Occipital lobe (tissue), 2 donors: ENCODE measurements around the gene GRIK5. TPM values are rescaled to one million over a fixed set of nuclear protein-coding genes. Genes with fewer than 3 reads are reported as not detected.
"Not testable (repeated sequence)": the region's sequence is repeated elsewhere in the genome, so short reads cannot be mapped to it uniquely, and the experiment has no call there.

Source experiments
- DNase-seq: peaks from one replicate; lab custom pipeline; 2025; lab: John Stamatoyannopoulos, UW
- total RNA-seq: library from RNA; depleted of rRNA; stranded (reverse); fragments of >200 nt; gene quantifications from one replicate; pipeline ENCODE4 v1.2.3, GENCODE V29; 2014

Gene GRIK5
- total RNA-seq, 1 donor from 2014 or later, result 20.0 TPM

DNA sequence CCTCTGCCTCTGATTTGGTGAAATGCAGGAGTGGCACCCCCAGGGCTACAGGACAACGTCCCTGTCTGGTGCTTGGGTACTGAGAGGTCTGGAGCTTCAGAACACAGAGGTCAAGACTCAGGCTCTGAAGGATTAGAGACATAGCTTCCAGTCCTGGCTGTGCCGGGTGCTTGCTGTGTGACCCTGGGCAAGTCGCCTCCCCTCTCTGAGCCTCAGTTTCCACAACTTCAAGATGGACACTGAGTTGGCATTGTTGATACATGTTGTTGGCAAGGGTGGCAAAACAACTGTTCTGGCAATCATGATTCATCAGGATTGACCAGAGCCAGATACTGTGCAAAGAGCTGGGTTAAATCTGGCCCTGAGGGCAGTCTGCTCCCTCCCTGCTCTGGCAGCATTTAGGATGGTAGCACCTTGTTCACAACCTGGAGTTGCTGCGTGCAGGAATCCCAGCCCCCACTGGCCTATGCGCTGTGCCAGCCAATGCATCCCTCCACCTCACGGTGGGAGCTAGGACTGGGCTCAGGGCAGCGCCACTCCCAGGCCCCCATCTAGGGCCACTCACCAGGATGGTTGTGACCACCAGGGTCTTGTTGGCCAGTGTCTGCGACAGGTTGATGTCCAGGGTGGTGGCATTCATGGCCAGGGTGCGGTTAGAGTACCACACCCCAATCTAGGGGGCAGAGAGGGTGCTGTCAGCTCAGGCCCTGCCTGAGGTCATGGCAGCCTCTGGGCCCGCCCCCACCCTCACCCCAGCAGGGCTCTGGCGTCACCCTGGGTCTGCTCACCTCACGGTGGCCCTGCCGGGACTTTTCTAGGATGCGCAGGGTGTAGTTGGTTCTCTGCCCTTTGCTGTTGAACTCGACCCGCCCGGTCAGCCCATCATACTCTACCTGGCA is 16.7 kb downstream of the GRIK5 start:
- no peak for DNase-seq

DNA sequence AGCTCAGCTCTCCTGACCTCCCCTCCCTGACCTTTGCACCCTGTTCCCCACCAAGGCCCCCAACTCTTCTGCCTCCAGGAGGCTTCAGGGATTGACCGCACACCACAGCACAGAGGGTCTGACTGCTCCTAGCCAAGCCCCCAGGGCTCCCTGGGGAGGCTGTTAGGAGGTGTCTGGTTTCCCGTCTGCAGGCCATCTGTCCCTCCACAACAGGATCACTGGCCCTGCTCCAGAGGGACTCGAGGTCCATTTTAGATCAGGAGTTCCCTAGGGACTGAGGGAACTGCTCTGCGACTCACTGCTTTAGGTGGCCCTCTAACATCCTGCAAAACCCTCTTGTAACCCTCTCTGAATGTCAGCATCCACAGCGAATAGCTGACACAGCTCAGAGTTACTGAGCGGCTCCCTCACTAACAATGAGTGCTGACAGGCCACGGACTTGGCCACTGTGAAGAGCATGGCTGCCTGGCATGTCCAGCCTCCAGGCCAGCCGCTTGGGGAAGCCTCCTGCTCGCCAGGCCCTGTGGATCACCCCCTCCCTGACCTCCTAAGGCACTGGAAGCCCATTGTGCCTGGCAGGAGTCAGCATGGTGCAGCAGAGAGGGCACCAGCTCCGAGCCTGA is 17.7 kb downstream of the GRIK5 start:
- no peak for DNase-seq

DNA sequence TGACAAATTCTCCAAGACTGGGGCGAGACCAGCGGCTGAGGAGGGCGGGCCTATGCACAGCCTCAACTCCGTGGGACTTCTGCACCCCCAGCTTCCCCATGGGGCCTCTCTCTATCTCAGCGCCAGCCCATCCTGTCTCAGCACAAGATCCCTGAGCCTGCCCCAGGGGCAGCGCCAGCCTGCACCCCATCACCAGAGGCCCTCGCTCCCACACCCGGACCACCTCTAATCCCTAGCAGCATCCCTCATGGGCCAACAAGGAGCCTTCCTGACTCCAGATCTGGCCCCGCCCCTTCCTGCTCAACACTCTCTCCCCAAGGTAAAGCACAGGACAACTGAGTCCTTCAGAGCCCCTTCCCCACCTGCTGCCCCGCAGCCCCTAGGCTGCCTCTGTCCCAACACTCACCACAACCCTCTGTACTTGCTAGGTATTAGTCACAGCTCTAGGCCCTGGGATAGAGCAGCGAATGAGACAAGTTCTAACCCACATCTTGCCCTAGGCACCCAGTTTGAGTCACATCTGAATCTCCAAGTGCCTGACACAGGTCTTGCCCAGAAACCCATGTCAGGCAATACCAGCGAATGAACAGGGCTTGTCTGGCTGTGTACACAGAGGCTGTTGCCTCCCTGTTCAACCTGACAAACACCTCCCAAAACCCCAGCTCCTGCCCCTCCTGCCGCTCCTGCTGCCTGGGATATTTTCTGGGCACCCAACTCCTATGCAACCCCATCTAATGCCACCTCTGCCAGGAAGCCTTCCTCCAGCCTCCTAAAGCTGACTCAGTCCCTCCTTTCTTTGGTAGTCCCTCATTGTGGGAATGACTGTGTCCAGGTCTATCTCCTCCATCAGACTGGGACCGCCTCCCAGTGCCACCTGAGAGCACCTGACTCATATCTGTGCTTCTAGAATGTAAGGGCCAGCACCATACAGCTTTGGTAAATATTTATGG is 18.6 kb downstream of the GRIK5 start:
- no peak for DNase-seq

DNA sequence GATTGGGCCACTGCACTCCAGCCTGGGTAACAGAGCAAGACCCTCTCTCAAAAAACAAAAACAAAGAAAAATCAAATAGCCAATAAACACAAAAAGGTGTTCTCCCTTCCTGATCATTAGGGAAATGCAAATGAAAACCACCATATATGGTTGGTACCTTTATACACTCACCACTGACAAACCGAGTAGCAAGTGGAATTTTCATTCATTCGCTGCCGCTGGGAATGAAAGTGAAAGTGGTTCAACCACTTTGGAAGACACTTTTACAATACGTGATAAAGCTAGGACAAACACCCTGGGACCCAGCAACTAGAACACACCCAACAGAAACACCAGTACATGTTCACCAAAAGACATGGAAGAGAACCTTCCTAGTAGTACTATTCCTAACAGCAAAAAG is 21.0 kb downstream of the GRIK5 start:
- DNase-seq, result no peak

DNA sequence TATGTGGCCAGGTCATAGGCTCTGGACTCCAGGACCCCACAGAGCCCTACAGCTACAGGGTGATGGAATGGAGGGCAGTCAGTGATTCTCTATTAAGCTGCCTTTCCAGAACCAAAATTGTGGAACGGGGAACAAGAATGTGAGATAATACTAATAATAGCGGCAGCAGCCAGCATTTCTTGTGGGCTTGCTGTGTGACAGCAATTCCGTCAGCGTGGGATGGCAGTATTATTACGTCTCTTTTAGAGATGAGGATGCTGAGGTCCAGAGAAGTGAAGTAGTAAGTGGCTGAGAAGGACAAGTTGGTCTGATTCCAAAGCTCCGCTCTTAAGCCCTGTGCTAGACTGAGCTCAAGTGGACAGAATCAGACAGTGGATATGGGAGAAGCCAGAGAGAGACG is 24.4 kb downstream of the GRIK5 start:
- no peak for DNase-seq

DNA sequence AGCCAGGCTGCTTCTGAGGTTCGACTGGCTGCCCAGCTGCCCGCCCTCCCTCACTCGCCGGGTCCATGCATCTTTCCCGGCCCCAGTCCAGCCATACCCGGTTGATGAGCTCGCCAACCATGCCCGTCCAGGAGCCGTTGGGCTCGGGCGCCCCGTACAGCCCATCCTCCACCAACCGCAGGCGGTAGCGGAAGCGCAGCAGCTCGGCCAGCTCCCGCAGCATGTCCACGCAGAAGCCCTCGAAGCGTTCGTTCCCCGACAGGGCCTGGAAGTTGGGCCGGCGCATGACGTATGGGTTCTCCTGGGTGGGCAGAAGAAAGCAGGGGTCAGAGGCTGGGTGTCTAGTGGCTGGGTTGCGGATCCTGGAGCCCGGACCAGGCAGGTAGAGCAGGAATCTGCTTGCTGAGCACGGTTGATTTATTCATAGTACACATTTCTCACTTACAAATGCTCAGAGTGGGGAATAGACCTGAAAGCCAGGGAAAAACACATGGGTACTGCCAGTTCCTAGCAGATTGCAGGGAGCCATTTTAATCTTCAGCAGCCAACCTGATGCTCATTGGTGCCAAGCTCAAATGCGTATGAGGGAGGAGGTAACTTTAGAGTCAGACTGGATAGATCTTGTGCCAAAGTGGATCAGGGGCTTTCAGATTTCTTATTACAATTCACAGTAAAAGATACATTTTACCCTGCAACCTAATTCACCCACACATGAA is 27.4 kb downstream of the GRIK5 start:
- DNase-seq, result peak; percentile 29

DNA sequence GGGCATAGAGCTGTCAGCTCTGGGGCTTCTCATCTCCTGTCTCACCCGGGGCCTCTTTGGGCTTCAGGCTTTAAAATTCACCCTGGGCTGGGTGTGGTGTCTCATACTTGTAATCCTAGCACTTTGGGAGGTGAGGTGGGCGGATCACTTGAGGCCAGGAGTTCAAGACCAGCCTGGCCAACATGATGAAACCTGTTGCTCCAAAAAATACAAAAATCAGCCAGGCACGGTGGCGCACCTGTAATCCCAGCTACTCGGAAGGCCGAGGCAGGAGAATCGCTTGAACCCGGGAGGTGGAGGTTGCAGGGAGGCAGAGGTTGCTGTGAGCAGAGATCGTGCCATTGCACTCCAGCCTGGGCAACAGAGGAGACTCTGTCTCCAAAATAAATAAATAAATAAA is 29.5 kb downstream of the GRIK5 start:
- DNase-seq, result not testable (repeated sequence)

DNA sequence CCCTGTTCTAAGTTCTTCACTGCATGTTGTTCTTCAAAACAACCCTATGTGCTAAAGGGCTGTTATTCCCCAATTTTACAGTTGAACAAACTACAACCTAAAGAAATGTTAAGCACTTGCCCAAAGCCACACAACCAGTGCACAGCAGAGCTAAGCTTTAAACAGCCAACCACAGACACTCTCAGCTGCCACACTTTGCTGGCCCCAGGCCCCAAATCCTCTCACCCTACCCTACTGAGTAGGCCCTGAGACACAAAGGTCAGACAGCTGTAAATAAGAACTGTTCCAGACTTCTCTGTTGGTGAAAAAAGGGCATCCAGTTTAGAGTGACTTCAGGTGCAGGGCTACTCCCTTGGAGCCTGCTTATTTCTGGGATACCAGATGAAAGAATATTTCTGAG is 30.0 kb downstream of the GRIK5 start:
- no peak for DNase-seq

DNA sequence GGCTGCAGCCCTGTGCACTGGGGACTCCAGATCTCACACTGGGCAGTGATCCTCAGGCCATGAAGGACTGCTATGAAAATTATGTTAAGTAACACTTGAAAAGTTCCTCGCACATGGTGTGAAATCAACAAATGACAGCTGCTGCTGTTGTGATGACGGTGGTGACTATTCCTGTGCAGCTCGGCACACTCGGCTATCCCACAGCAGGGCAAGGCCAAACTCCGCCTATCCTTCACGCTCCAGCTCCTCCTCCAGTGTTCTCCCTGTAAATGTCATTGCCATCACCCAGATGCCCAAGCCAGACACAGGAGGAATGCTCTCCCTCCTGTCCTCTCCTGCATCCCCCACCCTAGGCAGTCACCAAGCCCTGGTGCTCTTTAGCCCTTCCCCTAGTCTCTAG is 31.3 kb downstream of the GRIK5 start:
- peak; percentile 45 for DNase-seq

DNA sequence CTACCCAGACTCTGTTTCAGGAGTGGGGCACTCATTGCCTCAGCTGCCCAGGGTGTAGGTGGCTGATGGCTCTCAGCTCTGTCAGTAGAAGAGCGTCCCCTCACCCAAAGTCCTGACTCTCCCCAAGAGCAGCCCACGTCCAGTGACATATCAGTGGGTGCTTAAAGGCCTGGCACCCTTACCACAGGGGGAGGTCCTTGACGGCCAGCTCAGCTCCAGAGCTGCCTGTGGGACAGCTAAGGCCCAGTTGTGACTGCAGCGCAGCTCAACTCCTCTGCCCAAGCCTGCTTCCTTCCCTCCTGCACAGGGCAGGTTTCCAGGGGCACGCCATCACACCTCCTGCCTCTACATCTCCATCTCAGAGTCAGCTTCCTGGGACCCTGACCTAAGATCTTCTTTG is 32.4 kb downstream of the GRIK5 start:
- no peak for DNase-seq

DNA sequence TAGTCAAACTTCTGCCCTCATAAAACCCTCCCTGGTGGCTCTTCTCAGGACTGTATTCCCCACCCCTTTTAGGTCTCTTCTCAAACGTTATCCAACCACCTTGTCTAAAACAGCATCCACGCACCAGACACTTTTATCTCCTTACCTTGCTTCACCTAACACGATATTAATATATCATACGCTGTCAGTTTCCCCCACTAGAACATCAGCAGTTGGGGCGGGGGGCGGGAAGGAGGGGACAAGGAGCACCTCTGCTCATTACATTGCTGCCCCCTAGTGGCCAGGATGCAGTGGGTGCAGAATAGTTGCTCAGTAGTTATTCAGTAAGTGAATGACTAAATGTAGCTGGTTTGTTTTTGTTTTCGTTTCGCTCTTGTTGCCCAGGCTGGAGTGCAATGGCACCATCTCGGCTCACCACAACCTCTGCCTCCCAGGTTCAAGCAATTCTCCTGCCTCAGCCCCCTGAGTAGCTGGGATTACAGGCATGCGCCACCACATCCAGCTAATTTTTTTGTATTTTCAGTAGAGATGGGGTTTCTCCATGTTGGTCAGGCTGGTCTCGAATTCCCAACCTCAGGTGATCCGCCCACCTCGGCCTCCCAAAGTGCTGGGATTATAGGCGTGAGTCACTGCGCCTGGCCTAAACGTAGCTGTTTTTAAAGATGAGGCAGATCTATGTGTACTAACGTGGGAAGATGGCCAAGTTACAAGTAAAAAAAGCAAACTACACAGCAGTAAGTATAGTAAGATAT is 35.2 kb downstream of the GRIK5 start:
- DNase-seq, result not testable (repeated sequence)

DNA sequence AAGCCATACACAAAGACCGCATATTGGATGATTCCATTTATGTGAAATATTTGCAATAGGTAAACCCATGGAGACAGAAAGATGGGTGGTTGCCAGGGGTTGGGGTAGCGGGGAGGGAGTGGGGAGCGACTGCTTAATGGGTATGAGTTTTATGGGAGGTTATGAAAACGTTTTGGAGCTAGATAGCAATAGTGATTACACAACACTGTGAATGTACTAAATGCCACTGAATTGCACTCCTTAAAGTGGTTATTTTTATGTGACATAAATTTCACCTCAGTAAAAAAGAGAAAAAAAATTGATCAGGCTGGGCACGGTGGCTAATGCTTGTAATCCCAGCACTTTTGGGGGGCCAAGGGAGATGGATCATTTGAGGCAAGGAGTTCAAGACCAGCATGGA is 36.6 kb downstream of the GRIK5 start:
- no peak for DNase-seq

DNA sequence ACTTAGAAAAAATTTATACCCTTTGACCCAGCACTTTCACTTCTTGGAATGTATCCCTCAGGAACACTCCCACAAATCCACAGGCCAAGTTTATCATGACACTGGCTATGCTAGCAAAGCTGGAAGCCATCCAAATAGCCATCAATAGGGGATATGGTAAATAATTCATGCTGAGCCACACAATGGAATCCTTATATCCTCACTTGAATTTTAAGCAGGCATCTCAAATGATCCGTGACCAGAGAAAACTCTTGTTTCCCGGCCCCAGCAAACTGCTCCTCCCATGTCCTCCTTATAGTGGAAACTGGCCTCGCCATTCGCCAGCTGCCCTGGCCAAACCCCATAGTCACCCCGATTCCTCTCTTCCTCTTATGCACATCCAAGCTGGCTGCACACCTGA is 37.6 kb downstream of the GRIK5 start:
- no peak for DNase-seq

DNA sequence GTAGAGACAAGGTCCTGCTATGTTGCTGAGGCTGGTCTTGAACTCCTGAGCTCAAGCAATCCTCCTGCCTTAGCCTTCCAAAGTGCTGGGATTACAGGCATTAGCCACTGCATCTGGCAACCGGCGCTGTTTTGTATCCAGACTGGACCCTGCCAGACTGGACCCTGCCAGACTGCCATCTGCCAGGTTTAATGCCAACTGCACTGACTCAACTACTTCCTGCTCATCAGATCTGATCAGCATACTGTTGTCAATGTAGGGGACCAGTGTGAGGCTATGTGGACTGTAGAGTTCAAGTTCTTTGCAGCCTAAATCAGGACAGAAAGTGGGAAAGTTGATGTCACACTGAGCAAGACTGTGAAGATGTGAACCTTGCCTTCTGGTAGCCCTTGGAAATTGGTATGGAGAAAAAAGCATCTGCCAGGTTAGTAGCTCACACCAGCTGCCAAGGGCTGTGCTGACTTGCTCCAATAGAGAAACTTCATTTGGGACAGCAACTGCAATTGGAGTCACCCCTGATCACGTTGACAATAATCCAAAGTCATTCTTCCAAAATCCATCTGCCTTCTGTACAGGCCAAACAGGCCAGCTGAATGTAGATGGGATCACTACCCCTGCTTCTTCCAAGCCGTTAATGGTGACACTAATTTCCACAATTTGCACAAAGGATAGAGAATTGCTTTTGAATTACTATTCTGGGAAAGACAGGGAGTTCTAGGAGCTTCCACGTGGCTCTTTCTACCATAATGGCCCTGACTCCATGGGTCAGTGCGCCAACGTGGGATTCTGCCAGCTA is 39.2 kb downstream of the GRIK5 start:
- DNase-seq, result no peak

DNA sequence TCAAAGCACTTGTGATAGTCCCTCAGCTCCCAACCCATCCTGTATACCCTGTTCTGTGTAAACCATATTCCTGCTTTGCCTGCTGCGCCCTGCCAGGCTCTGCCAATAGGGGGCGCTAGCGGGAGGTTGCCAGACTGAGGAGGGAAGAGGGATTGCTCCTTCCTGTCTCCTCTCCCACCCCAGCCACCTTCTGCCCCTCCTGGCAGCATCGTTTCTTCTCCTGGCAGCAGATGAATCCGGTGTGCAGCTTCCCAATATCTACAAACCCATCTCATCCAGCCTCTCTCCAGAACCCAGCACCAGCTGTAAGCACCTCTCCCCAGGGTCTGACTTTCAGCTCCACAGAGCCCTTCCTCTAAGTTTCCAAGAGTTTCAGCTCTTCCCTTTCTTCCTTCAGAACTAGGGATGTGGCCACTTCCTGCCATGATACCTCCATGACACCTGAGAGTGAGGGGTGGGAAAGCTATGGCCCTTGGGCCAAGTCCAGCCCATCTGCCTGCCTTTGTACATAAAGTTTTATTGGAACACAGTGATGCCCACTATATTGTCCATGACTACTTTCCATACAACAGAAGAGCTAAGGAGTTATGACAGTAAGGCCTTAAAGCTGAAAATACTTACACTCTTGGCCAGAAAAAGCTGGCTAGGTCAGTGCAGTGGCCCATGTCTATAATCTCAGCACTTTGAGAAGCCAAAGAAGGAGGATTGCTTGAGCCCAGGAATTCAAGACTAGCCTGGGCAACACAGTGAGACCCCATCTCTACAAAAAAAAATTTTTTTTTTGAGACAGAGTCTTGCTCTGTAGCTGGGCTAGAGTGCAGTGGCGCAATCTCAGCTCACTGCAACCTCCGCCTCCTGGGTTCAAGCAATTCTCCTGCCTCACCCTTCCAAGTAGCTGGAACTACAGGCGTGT is 41.4 kb downstream of the GRIK5 start:
- no peak for DNase-seq

DNA sequence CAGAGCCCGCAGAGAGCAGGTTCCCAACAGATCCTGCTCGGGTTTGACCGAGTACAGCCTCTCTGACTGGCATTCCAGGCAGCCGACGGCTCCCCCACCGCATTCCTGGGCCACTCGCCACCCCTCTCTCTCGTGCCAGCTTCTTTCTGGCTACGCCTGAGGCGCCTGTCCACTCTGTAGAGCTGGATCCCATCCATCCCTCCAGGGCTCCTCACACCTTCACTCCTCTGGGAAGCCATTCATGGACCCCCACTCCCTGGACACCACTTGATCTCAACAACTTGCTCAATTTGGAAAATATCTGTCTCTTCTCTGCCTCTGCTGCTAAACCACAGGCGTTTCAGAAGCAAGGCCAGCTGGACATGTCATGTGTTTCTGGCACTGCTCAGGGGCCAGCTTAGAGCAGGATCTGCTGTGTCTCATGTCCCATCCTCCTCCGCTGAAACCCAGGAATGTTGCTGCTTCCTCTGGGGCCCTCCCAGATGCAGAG is 45.3 kb downstream of the GRIK5 start:
- DNase-seq, result no peak

DNA sequence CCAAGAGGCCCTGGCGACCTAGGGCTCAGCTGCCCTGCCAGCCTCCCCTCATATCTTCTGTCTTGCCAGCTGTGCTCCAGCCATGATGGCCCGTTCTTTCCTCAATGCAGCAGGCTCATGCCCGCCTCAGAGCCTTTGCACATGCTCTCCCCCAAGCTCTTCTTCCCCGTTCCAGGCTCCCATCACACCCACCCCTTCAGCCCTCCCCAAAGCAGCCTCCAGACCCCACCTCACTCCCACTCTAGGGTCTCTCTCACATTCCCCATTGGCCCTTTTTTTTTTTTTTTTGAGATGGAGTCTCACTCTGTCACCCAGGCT is 46.1 kb downstream of the GRIK5 start:
- DNase-seq, result no peak

DNA sequence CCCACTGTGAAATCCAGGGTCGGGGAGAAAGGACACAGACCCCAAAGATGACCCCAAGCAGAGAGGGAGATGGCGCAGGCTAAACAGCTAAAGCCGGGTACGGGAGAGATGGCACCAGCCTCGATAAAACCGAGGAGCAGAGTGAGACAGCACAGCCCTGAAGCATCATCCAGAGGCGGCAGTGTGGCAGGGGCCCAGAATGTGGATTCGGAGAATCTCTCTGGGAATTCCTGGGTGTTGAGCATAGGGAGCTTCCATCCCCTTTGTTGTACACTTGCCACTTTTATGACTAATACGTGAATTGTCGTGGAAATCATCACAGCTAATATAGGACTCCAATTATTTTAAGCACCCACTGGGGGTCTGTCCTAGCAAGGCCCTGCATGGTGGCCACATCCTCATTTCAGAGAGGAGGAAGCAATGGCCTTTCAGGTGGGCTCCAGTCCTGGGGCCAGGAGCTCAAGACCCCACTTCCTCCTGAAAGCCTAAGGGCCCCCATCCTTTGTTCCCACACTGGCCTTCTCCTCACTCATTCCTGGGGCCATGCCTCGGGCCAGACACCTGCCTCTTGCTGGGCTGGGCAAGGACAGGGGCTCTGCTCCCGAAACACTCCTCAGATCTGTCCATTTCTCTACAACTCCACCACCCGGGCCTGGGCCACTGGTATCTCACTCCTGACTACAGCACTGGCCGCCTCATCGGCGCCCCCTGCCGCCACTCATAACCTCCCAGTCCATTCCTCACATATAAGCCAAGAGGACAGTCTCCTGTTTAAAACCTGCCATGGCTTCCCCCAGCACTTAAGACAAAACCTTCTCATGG is 46.7 kb downstream of the GRIK5 start:
- no peak for DNase-seq
